Nephron (organoid): ENCODE data around the gene DPM2.

ENCODE experiments used
- H3K27ac Mint-ChIP-seq, 3 experiments: 2 replicates each; pipeline ENCODE4 v1.8.0; 2020; ENCODE audit warnings: mixed read lengths in 3 of 3, mild to moderate bottlenecking in 2 of 3, moderate library complexity in 1 of 3
- H3K27me3 Mint-ChIP-seq: 2 replicates; pipeline ENCODE4 v1.8.0; 2021; ENCODE audit warnings: low read depth, mild to moderate bottlenecking, moderate library complexity, mixed read lengths
- H3K36me3 Mint-ChIP-seq: 2 replicates; pipeline ENCODE4 v1.8.0; 2020; ENCODE audit warnings: low read depth, mixed read lengths
- H3K4me1 Mint-ChIP-seq: 2 replicates; pipeline ENCODE4 v1.8.0; 2020; ENCODE audit warnings: mixed read lengths
- H3K4me3 Mint-ChIP-seq, 3 experiments: 2 replicates each; pipeline ENCODE4 v1.8.0; 2020; ENCODE audit warnings: mild to moderate bottlenecking in 3 of 3, mixed read lengths in 3 of 3, moderate library complexity in 2 of 3
- H3K9me3 Mint-ChIP-seq: 2 replicates; pipeline ENCODE4 v1.8.0; 2020; ENCODE audit warnings: mixed read lengths
- CTCF ChIP-seq, 3 experiments: fragments of 200-600 bp; sonication (generic); IDR thresholded peaks; one replicate each; pipeline ENCODE4 v1.5.0; 2021; ENCODE audit warnings: antibody characterized with exemption in 3 of 3; ENCODE audit not compliant: unreplicated experiment in 3 of 3

Gene DPM2

GRCh38 chr9:127923771-127924170, 13.9 kb downstream of the DPM2 start:
- Mint-ChIP-seq H3K4me3 (no peak overlapping the region), H3K9me3 (no peaks in the 10 kb centered on the region), H3K27ac (no peak overlapping the region), H3K36me3 (no peaks in the 10 kb centered on the region), H3K4me1 (peaks cover 8% of the 10 kb centered on the region), H3K27me3 (peaks cover 69% of the 10 kb centered on the region)
- no peak for TF ChIP-seq CTCF (IDR thresholded peaks at IDR 0.05; ENCODE audit: unreplicated experiment in 3 of 3)

- H3K27ac Mint-ChIP-seq = no peak overlapping the region
- TF ChIP-seq CTCF (IDR thresholded peaks at IDR 0.05; ENCODE audit: unreplicated experiment in 3 of 3) = no peak
These were observed 14.6 kb downstream of the DPM2 start for GRCh38 chr9:127923046-127923445.

GRCh38 chr9:127921557-127922120, 16.0 kb downstream of the DPM2 start:
- Mint-ChIP-seq H3K9me3 (no peaks in the 10 kb centered on the region), H3K4me1 (peaks cover 14% of the 10 kb centered on the region), H3K27ac (peak overlapping the region in 1 of 3 experiments; percentile 61), H3K4me3 (peak overlapping the region in 1 of 3 experiments; percentile 53), H3K27me3 (peaks cover 52% of the 10 kb centered on the region), H3K36me3 (no peaks in the 10 kb centered on the region)
- TF ChIP-seq CTCF (IDR thresholded peaks at IDR 0.05; ENCODE audit: unreplicated experiment in 3 of 3) = peak; percentile 92 to 99 (median 99)

More at GRCh38 chr9:127923046-127923445, 14.6 kb downstream of the DPM2 start:
- Mint-ChIP-seq H3K27me3 (peaks cover 62% of the 10 kb centered on the region), H3K4me3 (no peak overlapping the region), H3K9me3 (no peaks in the 10 kb centered on the region), H3K36me3 (no peaks in the 10 kb centered on the region), H3K4me1 (peaks cover 14% of the 10 kb centered on the region)

- H3K36me3 Mint-ChIP-seq = no peaks in the 10 kb centered on the region
- peaks cover 46% of the 10 kb centered on the region for H3K27me3 Mint-ChIP-seq
- no peak overlapping the region for H3K4me3 Mint-ChIP-seq
- H3K27ac Mint-ChIP-seq = peak overlapping the region in 1 of 3 experiments; percentile 44
- no peaks in the 10 kb centered on the region for H3K9me3 Mint-ChIP-seq
- peaks cover 14% of the 10 kb centered on the region for H3K4me1 Mint-ChIP-seq
- no peak for TF ChIP-seq CTCF (IDR thresholded peaks at IDR 0.05; ENCODE audit: unreplicated experiment in 3 of 3)
These were observed 16.9 kb downstream of the DPM2 start for GRCh38 chr9:127920794-127921193.

GRCh38 chr9:127919253-127919815, 18.3 kb downstream of the DPM2 start:
- Mint-ChIP-seq H3K4me1 (peaks cover 14% of the 10 kb centered on the region), H3K27ac (no peak overlapping the region), H3K9me3 (no peaks in the 10 kb centered on the region), H3K27me3 (peaks cover 32% of the 10 kb centered on the region), H3K4me3 (peak overlapping the region; percentile 18 to 32 (median 28)), H3K36me3 (no peaks in the 10 kb centered on the region)
- TF ChIP-seq CTCF (IDR thresholded peaks at IDR 0.05; ENCODE audit: unreplicated experiment in 3 of 3) = no peak
